ENCODE data around the gene INTS6L. TPM values are rescaled to one million over a fixed set of nuclear protein-coding genes. Genes with fewer than 3 reads are reported as not detected.

INTS6L gene
- total RNA-seq, 1 donor from 2014 or later: 12.9 TPM

DNA sequence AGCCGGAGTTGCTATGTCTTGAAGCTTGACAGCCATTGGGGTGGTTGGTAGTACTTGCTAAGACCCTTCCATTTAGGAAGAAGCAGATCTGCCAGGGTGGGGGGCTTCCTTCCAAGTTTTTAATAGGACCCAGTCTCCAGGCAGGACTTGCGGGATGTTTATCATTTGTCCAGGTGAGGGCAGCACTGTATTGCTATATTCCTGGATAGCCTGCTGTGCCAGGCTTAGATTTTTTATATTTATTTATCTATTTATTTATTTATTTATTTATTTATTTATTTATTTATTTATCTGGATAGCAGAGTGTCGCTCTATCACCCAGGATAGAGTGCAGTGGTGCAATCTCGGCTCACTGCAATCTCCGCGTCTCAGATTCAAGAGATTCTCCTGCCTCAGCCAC lies 105.5 kb downstream of the INTS6L start:
- Mint-ChIP-seq H3K9me3 (no peaks in the 10 kb centered on the region), H3K4me1 (ENCODE audit: unreplicated experiment) (no peaks in the 10 kb centered on the region), H3K27me3 (no peaks in the 10 kb centered on the region), H3K4me3 (no peak overlapping the region), H3K36me3 (no peaks in the 10 kb centered on the region), H3K27ac (no peak overlapping the region)
- TF ChIP-seq, protein P1, sequence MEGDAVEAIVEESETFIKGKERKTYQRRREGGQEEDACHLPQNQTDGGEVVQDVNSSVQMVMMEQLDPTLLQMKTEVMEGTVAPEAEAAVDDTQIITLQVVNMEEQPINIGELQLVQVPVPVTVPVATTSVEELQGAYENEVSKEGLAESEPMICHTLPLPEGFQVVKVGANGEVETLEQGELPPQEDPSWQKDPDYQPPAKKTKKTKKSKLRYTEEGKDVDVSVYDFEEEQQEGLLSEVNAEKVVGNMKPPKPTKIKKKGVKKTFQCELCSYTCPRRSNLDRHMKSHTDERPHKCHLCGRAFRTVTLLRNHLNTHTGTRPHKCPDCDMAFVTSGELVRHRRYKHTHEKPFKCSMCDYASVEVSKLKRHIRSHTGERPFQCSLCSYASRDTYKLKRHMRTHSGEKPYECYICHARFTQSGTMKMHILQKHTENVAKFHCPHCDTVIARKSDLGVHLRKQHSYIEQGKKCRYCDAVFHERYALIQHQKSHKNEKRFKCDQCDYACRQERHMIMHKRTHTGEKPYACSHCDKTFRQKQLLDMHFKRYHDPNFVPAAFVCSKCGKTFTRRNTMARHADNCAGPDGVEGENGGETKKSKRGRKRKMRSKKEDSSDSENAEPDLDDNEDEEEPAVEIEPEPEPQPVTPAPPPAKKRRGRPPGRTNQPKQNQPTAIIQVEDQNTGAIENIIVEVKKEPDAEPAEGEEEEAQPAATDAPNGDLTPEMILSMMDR (conservative IDR thresholded peaks at IDR 0.05): peak; percentile 47
- no peak for DNase-seq (ENCODE audit: extremely low spot score, unreplicated experiment)

DNA sequence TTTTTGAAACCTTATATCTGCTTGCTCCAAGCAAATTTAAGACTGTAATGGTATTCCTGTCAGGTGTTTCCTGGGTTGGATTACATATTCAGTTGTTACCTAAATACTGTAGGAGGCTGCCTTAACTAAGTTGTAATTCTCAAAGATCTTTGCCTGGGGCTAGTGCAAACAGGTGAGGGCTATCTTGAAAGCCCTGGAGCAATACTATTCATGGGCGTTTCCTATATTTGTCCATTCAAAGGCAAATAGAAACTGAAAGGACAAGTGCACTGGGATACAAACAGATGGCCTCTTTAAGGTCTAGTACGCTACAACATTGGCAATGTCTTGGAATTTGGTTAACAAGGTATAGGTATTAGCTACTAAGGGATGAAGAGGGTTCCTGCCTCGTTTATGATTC lies 108.9 kb downstream of the INTS6L start:
- Mint-ChIP-seq H3K27me3 (no peaks in the 10 kb centered on the region), H3K4me3 (no peak overlapping the region), H3K9me3 (no peaks in the 10 kb centered on the region), H3K27ac (no peak overlapping the region), H3K36me3 (no peaks in the 10 kb centered on the region), H3K4me1 (ENCODE audit: unreplicated experiment) (no peaks in the 10 kb centered on the region)
- no peak for DNase-seq (ENCODE audit: extremely low spot score, unreplicated experiment)
- TF ChIP-seq, protein P1 (conservative IDR thresholded peaks at IDR 0.05): no peak

Other genes with a start within 250 kb of the INTS6L start
- gene ETDC, start 211.2 kb upstream of the INTS6L start, total RNA-seq (ENCODE audit: low replicate concordance): not detected in 2 replicates
- 7.2 and 8.5 TPM in 2 replicates for gene ZNF75D, start 176.6 kb upstream of the INTS6L start, total RNA-seq (ENCODE audit: low replicate concordance)
- 4.3 and 7.1 TPM in 2 replicates for gene ZNF449, start 175.9 kb upstream of the INTS6L start, total RNA-seq (ENCODE audit: low replicate concordance)
- gene SMIM10L2A, start 98.7 kb upstream of the INTS6L start, total RNA-seq (ENCODE audit: low replicate concordance): 2.6 and 4.8 TPM in 2 replicates
- gene CT45A1, start 193.0 kb downstream of the INTS6L start, total RNA-seq (ENCODE audit: low replicate concordance): not detected in 2 replicates
- not detected in 2 replicates for gene CT45A3, start 247.5 kb downstream of the INTS6L start, total RNA-seq (ENCODE audit: low replicate concordance)

Measured in type B pancreatic cell (in vitro differentiated cells).